ENCODE measurements around the gene RPS6KA5.
"Not testable (repeated sequence)": the region's sequence is repeated elsewhere in the genome, so short reads cannot be mapped to it uniquely, and the experiment has no call there.

Gene RPS6KA5

DNA sequence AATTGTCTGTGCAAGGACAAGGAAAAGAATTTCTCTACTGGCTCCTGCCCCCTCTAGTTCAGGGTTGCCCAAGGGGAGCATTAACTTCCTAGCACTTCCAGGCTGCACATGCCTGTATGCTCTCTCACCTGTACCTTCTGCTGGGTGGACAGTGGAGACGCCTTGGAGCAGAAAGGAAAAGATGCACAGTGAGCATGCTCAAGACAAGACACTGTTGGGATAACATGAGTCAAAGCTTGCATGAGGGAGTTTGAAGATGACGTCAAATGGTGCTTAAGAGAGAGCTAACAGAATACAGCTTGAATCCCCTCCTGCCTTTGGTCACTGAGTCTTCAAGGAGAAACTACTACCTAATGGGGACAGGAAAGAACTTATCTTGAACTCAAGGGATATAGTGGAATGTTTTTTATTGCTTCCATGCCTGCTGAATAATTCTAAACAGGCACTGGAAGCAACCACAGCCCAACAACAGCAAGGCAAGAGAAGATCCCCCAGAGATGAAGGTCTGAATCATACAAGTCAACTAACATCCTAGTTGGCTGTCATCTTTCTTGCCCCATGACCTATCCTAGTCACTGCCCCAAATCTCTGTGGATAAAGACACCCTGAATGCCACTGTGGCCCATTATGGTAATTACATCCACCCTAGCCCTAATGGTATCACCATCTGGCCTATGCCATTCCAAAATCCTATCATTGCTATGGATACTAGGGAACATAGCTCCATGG, 23.5 kb downstream of the RPS6KA5 start:
- Histone ChIP-seq H3K36me3 (no peaks in the 10 kb centered on the region), H3K4me1 (ENCODE audit: control insufficient read depth in 1 of 2, insufficient read depth in 1 of 2, low read depth in 1 of 2, low read length in 1 of 2) (peaks cover 10 to 16% of the 10 kb centered on the region in 2 experiments), H3K9me3 (no peaks in the 10 kb centered on the region), H3K27ac (no peak overlapping the region), H3K4me3 (ENCODE audit: low read depth in 1 of 2, low read length in 1 of 2) (no peak overlapping the region), H3K27me3 (no peaks in the 10 kb centered on the region)
- TF ChIP-seq, protein P1, sequence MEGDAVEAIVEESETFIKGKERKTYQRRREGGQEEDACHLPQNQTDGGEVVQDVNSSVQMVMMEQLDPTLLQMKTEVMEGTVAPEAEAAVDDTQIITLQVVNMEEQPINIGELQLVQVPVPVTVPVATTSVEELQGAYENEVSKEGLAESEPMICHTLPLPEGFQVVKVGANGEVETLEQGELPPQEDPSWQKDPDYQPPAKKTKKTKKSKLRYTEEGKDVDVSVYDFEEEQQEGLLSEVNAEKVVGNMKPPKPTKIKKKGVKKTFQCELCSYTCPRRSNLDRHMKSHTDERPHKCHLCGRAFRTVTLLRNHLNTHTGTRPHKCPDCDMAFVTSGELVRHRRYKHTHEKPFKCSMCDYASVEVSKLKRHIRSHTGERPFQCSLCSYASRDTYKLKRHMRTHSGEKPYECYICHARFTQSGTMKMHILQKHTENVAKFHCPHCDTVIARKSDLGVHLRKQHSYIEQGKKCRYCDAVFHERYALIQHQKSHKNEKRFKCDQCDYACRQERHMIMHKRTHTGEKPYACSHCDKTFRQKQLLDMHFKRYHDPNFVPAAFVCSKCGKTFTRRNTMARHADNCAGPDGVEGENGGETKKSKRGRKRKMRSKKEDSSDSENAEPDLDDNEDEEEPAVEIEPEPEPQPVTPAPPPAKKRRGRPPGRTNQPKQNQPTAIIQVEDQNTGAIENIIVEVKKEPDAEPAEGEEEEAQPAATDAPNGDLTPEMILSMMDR (IDR thresholded peaks at IDR 0.05): no peak

DNA sequence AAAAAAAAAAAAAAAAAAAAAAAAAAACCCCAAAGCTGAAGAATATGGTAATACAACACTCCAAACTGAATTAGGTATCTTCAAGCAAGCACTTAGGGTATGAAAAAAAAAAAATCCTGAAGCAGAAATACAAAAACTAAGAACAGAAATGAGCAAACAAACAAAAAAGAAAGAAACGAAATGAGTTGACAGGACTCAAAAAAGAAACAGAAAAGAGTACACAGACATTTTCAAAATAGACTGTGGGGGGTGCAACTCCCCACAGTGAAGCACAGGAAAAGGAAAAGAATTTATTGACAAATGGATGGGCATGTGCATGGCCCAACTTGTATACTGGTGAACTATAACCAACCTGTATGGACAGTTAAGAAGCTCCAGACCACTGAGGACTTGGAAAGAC, 24.6 kb downstream of the RPS6KA5 start:
- Histone ChIP-seq H3K9me3 (no peaks in the 10 kb centered on the region), H3K27ac (no peak overlapping the region), H3K4me1 (ENCODE audit: control insufficient read depth in 1 of 2, insufficient read depth in 1 of 2, low read depth in 1 of 2, low read length in 1 of 2) (peaks cover 11 to 18% of the 10 kb centered on the region in 2 experiments), H3K27me3 (no peaks in the 10 kb centered on the region), H3K4me3 (ENCODE audit: low read depth in 1 of 2, low read length in 1 of 2) (no peak overlapping the region), H3K36me3 (no peaks in the 10 kb centered on the region)
- TF ChIP-seq, protein P1 (IDR thresholded peaks at IDR 0.05): no peak

DNA sequence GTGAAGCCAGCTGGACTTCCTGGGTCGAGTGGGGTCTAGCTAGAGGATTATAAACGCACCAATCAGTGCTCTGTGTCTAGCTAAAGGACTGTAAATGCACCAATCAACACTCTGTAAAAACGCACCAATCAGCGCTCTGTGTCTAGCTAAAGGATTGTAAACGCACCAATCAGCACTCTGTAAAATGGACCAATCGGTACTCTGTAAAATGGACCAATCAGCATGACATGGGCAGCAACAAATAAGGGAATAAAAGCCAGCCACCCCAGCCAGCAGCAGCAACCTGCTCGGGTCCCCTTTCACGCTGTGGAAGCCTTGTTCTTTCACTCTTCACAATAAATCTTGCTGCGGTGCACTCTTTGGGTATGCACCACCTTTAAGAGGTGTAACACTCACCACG, 26.1 kb downstream of the RPS6KA5 start:
- H3K4me3 ChIP-seq (ENCODE audit: low read depth in 1 of 2, low read length in 1 of 2); H3K27ac ChIP-seq; H3K9me3 ChIP-seq; H3K27me3 ChIP-seq; H3K36me3 ChIP-seq: not testable (repeated sequence)
- peaks cover 14 to 18% of the 10 kb centered on the region in 2 experiments for H3K4me1 ChIP-seq (ENCODE audit: control insufficient read depth in 1 of 2, insufficient read depth in 1 of 2, low read depth in 1 of 2, low read length in 1 of 2)

DNA sequence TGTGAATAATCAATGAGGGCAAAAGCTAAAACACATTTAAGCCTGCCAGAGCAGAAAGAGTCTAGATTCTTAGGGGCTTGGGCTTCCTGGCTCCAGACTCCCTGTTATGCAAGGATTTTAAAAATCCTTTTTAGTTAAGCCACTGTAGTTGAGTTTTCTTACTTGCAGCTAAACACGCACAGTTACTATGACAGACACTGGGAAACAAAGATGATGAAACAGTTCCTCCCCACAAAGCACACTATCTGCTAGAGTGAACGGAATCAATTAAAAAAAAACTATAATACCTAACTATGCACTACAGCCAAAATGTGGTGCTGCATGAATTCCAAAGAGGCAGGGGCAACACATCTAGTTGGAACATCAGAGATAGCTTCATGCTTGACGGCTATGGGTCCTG, 28.2 kb downstream of the RPS6KA5 start:
- peak overlapping the region; percentile 51 for H3K27ac ChIP-seq
- TF ChIP-seq, protein P1 (IDR thresholded peaks at IDR 0.05): no peak
- H3K4me3 ChIP-seq (ENCODE audit: low read depth in 1 of 2, low read length in 1 of 2): no peak overlapping the region
- no peaks in the 10 kb centered on the region for H3K9me3 ChIP-seq
- peaks cover 7 to 9% of the 10 kb centered on the region in 2 experiments for H3K4me1 ChIP-seq (ENCODE audit: control insufficient read depth in 1 of 2, insufficient read depth in 1 of 2, low read depth in 1 of 2, low read length in 1 of 2)
- H3K27me3 ChIP-seq: no peaks in the 10 kb centered on the region
- no peaks in the 10 kb centered on the region for H3K36me3 ChIP-seq

DNA sequence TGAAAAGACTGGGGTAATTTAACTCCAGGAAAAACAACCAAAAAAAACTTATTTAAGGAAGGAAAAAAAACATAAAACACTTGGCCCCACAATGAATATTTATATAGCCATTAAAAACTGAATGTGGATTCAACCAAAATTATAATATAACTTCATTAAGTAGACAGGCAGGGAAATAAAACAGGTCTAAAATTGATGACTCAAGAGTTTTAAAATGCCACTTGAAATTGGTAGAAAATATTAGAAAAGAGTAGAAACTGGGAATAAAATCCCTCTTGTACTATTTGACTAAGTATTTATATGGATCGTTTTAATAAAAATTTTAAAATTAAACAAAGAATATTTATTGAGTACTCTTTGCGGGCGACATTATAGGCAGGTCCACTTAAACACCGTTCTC, 28.8 kb downstream of the RPS6KA5 start:
- Histone ChIP-seq H3K27me3 (no peaks in the 10 kb centered on the region), H3K4me1 (ENCODE audit: control insufficient read depth in 1 of 2, insufficient read depth in 1 of 2, low read depth in 1 of 2, low read length in 1 of 2) (peaks cover 7 to 9% of the 10 kb centered on the region in 2 experiments), H3K4me3 (ENCODE audit: low read depth in 1 of 2, low read length in 1 of 2) (no peak overlapping the region), H3K27ac (peak overlapping the region; percentile 51), H3K36me3 (no peaks in the 10 kb centered on the region), H3K9me3 (no peaks in the 10 kb centered on the region)
- TF ChIP-seq, protein P1 (IDR thresholded peaks at IDR 0.05): no peak

DNA sequence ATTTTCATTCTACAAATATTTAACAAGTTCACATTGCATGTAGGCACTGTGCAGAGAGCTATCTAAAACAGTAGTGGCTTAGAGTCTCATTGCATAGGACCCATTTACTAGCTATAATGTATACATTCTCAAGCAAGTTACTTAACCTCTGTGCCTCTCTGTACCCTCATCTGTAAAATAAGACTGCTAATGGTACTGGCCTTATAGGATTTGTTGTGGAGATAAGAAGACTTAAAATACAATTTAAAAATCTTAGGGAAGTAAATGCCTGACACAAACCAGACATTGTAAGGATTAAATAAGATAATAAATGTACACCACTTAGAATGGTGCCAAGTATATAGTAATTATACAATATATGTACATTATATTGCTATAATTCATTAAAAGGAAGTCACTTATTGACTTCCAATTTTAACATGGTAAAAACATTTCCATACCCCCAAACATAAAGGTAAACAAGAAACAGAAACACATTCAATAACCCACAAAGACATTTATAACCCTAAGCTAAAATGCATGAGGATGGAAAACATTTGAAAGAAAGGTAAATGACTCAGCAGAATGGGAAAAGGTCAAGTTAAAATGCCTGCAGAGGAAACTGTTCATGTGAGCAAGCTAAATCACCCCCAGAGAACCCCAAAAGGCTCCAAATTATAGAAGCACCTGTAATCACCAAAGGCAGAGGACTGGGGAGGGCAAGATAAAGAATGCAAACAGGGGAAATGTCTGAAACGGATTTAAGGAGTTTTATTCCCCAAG, 30.8 kb downstream of the RPS6KA5 start:
- no peaks in the 10 kb centered on the region for H3K9me3 ChIP-seq

More for the DNA sequence above, 30.8 kb downstream of the RPS6KA5 start:
- Histone ChIP-seq H3K27ac (peak overlapping the region; percentile 13), H3K4me3 (ENCODE audit: low read depth in 1 of 2, low read length in 1 of 2) (no peak overlapping the region), H3K27me3 (no peaks in the 10 kb centered on the region), H3K4me1 (ENCODE audit: control insufficient read depth in 1 of 2, insufficient read depth in 1 of 2, low read depth in 1 of 2, low read length in 1 of 2) (peaks cover 7 to 9% of the 10 kb centered on the region in 2 experiments), H3K36me3 (no peaks in the 10 kb centered on the region)
- TF ChIP-seq, protein P1 (IDR thresholded peaks at IDR 0.05): no peak

Data from neutrophil (primary cell).